Astrocyte of the cerebellum (primary cell): ENCODE results near the gene MYH9.

ENCODE experiments used
- DNase-seq: peaks from one replicate; pipeline ENCODE4 v3.0.0-alpha.2; 2011; ENCODE audit warnings: low read depth
- H3K4me3 ChIP-seq: 2 replicates; pipeline ENCODE4 v1.5.1; 2011; ENCODE audit warnings: mild to moderate bottlenecking, low read depth, low read length, moderate library complexity
- in situ Hi-C: cut with HindIII; loops from 2 replicates; pipeline ENCODE4 v1.10.0; 2017; ENCODE audit warnings: low sequenced_read_pairs
- TF ChIP-seq, protein P1 (sequence below): IDR thresholded peaks from 2 replicates; pipeline ENCODE4 v1.5.1; 2012; ENCODE audit warnings: low read length, low read depth, moderate library complexity, mild to moderate bottlenecking; ENCODE audit errors: missing control alignments

MYH9 gene

DNA sequence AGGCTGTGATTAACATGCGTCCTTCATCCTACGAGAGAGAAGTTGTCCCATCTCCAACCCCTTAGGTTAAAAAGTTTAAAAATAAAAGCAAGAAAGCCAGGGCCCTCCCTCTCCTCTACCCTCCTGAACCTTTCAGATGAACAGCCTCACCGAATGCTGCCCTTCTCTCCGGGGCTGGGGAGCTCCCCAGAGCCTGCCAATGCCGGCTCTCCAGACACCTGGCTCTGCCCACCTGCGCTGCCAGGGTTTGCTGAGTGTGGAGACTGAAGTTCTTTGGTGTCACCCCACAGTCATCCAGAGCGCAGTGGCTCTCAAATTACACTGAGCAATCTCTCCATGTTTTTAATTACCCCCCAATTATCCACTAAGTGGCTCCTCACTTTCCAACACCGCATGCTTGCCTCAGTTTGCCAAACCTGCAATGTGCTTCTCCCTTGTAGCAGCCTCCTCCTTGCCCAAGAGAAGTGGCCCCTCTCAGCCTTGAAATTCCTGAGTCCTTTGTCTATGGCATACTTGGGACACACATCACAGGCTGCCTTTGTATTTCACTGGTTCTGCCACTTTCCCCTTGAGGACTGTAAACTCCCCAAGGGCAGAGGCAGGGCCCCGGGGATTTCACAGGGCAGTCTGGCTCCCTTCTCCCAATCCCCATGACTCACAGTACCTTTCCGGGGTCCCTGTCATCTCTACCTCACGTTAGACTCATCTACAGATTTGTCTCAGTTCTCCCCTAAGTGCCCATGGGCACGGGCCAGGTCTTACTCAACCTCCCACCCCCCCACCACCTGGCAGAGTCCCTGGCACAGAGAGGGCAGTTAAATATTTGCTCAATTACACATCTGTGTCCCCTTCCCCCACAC lies 2.0 kb downstream of the MYH9 start:
- TF ChIP-seq, protein P1, sequence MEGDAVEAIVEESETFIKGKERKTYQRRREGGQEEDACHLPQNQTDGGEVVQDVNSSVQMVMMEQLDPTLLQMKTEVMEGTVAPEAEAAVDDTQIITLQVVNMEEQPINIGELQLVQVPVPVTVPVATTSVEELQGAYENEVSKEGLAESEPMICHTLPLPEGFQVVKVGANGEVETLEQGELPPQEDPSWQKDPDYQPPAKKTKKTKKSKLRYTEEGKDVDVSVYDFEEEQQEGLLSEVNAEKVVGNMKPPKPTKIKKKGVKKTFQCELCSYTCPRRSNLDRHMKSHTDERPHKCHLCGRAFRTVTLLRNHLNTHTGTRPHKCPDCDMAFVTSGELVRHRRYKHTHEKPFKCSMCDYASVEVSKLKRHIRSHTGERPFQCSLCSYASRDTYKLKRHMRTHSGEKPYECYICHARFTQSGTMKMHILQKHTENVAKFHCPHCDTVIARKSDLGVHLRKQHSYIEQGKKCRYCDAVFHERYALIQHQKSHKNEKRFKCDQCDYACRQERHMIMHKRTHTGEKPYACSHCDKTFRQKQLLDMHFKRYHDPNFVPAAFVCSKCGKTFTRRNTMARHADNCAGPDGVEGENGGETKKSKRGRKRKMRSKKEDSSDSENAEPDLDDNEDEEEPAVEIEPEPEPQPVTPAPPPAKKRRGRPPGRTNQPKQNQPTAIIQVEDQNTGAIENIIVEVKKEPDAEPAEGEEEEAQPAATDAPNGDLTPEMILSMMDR: no peak
- no peak for DNase-seq
- in situ Hi-C loops: no loop called here
- H3K4me3 ChIP-seq: peak overlapping the region; percentile 96

DNA sequence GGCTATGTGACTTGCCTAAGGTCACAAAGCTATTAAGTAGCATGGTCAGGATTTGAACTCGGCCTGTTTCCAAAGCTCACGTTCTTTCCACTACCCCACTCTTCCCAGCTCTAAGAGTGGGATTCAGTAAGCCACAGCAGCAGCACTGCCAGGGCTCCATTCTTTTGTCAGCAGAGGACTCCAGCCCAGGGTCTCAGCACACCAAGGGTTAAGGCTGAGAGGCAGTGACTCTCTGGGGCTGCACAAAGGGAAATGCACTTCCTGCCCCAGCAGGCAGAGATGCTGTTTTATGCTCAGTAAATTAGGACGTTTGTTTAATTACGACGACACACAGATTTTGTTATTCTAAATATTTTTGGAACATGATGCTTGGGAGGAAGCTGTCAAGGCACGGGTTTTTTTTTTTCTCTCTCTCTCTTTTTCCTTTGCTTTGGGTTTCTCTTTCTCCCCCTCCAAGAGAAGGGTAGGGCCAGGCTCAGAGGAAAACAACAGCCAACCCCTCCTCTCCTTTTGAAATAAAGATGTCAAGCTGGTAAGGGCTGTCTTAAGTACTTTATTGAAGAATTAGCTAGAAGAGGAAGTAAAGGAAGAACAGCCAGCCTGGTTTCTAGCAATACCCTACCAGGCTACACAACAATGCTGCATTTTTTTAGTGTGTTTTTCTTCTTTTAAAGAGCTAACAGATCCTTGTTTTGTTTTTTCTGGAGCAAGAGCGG lies 2.8 kb downstream of the MYH9 start:
- no peak for DNase-seq
- in situ Hi-C loops: no loop called here

DNA sequence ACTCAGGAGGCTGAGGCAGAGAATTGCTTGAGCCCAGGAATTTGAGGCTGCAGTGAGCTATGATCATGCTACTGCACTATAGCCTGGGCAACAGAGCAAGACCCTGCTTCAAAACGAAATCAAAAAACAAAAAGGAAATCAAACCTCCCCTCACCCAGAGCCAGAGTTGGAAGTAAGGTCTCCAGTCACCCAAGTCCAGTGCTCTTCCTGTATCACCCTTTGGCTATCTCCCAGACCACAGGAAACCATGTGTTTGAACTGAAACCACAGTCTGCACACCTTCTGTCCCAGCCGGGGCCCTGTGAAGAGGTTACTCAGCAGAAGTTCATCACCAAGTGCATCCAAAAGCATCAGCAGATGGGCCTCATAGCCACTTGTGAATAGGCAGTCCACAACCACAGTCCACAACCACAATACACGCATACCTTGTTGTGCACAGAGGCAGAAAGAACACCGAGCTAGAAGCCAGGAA lies 4.6 kb downstream of the MYH9 start:
- TF ChIP-seq, protein P1: no peak
- in situ Hi-C loops: no loop called here
- H3K4me3 ChIP-seq: peak overlapping the region; percentile 5
- DNase-seq: peak; percentile 88

More for the DNA sequence above, 2.8 kb downstream of the MYH9 start:
- TF ChIP-seq, protein P1: no peak
- peak overlapping the region; percentile 96 for H3K4me3 ChIP-seq

DNA sequence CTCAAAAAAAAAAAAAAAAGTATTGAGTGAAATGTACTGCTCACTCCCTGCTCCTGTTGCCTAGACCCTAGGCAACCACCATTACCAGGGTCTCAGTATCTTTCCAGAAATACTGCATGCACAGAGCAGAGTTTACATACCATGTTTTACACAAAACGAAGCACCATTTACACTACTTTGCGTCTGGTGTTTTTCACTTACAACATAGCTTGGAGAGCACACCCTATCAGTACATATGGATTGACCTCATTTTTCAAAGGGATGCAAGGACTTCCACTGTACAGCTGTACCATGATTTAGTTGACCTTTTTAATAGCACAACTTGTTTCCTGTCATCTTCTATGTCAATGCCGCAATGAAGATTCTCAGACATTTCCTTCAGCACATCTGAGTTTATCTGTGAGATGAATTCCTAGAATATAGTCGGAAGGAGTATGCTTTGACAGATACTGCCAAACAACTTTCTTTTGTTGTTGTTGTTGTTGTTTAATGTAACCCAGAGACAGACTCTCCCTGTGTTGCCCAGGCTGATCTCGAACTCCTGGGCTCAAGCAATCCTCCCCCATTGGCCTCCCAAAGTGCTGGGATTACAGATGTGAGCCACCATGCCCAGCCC lies 6.1 kb downstream of the MYH9 start:
- no peak overlapping the region for H3K4me3 ChIP-seq
- TF ChIP-seq, protein P1: no peak
- DNase-seq: no peak
- in situ Hi-C loops: no loop called here

DNA sequence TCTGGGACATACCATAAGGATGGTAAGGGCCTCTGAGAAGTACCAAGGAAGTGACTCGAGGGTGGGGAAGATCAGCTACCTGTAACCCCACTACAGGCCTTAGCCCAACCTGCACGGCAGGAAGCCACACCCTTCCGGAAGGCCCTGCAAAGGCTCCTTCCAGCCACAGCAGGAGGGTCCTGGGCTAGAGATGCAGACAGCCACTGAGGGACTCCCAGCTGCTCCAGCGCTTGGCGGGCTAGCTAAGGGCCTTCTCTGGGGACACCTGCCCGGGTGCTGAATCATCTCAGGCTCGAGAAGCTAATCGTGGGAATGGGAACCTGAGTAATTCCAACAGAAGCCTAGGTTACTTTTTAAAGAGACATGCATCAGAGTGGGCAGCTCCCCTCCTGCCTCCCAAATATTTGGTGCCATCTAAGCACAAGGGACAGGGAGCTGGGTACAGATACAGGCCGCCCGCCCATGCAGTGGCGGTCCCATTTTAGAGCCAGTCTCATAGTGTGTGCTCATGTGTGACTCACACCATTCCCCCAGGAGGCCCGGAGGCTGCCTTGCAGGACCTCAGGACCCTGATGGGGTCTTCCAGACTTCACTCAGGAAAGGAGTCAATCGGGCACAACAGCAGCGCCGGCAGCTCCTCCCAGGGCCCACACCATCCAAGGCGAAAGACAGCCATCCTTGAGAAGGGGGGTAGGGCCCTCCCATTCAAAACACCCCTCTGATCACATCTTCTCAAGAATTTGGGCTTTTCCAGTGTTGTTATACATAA lies 8.0 kb downstream of the MYH9 start:
- no peak for DNase-seq
- TF ChIP-seq, protein P1: no peak
- H3K4me3 ChIP-seq: peak overlapping the region; percentile 0
- in situ Hi-C loops: no loop called here

DNA sequence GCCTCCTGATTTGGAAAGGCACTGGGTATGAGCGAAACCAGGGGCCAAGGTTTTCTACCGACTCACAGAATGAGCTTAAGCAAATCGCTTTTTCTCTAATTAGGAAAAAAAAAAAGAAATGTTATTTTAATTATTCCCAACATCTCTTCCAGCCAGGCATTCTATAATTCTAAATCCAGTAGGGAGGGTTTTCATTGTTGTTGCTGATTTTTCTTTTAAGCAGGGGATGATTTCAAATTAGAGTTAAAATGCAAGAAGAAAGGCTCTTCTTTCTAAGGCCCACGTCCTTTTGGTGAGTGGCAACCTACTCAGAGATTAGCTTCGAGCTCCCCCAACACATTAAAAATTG lies 8.9 kb downstream of the MYH9 start:
- in situ Hi-C loops: no loop called here
- TF ChIP-seq, protein P1: no peak
- no peak overlapping the region for H3K4me3 ChIP-seq
- no peak for DNase-seq
